CD4-positive, alpha-beta T cell treated with Interleukin-15 for 4 hours (primary cell): ENCODE results near the gene UNG.
"Not testable (repeated sequence)": the region's sequence is repeated elsewhere in the genome, so short reads cannot be mapped to it uniquely, and the experiment has no call there.

Experiments
- DNase-seq: peaks from one replicate; pipeline ENCODE4 v3.0.0-alpha.2; 2020; ENCODE audit warnings: low spot score

Gene UNG

GRCh38 chr12:109097435-109098182 lies at the start of gene UNG:
UNG (plus strand) TSS chr12:109097597; CDS start chr12:109097680, 83 bp downstream.
- DNase-seq = peak; percentile 98

DNA sequence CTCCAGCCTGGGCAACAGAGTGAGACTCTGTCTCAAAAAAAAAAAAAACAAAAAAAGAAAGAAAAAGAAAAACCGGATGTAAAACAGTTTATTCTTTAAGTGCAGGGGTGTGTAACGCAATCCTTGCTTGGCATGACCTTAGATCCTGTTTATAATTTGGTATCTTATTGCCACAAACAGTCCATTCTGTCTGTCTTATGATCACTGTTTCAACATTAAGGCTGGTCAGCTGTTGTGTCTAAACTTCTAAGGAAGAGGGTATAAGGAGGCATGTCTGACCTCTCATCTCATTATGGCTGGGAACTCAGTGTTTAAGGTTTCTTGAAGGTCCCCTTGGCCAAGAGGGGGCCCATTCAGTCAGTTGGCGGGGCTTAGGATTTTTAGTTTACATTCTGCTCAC lies 48.7 kb upstream of the UNG start:
- DNase-seq = not testable (repeated sequence)

DNA sequence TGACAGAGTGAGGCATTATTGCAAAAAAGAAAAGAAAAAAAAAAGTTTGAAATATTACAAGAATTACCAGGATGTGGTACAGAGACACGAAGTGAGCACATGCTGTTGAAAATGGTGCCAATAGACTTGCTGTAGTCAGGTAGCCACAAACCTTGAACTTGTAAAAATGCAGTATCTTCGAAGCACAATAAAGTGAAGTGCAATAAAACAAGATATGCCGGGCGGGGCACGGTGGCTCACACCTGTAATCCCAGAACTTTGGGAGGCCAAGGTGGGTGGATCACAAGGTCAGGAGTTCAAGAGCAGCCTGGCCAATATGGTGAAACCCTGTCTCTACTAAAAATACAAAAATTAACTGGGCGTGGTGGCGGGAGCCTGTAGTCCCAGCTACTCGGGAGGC lies 47.6 kb upstream of the UNG start:
- DNase-seq = not testable (repeated sequence)

- DNase-seq = no peak
These were observed 45.3 kb upstream of the UNG start for GRCh38 chr12:109052097-109052413.

- peak; percentile 85 for DNase-seq
These were observed 44.7 kb upstream of the UNG start, which contains the start of gene USP30 for GRCh38 chr12:109052414-109053323. USP30 (plus strand) TSS chr12:109052576; CDS start chr12:109052679, 103 bp downstream.

DNA sequence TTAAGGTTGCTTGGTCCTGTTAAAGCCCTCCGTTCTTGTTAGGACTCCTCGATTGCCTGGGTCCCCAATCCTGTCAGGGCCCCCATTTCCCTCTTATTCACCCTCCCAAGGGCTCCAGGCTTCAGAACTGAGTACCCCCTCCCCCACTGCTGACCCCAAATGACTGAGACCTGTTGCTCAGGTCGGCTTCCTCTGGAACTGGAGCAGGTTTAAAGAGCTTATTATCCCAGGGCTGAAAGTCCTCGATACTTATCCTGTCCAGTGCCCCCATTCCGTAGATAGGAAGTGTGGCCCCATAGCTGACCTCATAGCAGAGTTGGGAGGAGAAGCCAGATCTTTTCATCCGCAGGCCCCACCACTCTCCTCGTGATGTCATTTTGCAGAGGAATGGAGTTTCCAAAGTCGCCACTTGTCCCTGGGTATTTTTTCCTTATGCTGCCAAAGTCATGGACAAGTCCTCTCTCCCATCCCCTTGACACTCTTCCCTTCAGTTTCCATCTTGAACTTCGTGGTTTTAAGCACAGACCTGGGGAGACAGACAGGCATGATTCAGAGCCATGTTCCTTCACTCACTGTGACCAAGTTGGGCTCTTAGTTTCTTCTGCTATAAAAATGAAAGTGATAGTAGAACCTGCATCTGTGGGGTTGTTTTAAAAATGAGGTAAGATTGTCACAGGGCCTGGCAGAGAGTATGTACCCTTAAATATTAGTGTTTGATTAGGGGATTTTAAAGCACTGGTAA lies 43.8 kb upstream of the UNG start:
- peak; percentile 65 for DNase-seq

DNA sequence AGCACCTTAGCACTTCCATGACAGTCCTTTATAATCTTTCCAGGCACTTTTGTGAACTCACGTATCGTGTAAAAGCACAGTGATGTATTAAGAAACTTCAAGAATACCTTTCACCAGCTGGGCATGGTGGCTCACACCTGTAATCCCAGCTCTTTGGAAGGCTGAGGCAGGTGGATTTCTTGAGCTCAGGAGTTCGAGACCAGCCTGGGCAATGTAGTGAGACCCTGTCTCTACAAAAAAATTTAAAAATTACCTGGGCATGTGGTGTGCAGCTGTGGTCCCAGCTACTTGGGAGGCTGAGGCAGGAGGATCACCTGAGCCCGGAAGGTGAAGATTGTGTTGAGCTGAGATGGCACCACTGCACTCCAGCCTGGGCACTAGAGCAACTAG lies 43.3 kb upstream of the UNG start:
- not testable (repeated sequence) for DNase-seq

GRCh38 chr12:109054520-109054919 lies 42.9 kb upstream of the UNG start:
- DNase-seq = no peak

- no peak for DNase-seq
These were observed 40.5 kb upstream of the UNG start for GRCh38 chr12:109056891-109057290.

- DNase-seq = no peak
These were observed 40.0 kb upstream of the UNG start for GRCh38 chr12:109057376-109057775.

- DNase-seq = no peak
These were observed 38.6 kb upstream of the UNG start for GRCh38 chr12:109058773-109059172.

DNA sequence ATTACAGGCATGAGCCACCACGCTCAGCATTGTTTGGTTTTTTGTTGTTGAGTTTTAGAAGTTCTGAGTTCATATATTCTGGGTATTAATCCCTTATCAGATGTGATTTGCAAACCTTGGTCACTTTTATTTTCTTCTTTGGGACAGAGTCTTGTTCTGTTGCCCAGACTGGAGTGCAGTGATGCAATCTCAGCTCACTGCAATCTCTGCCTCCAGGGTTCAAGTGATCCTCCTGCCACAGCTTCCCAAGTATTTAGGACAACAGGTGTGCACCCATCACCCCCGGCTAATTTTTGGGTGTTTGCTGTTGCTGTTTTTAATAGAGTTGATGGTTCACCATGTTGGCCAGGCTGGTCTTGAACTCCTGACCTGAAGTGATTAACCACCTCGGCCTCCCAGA lies 33.3 kb upstream of the UNG start:
- DNase-seq = no peak

GRCh38 chr12:109065154-109065852 lies 32.1 kb upstream of the UNG start:
- no peak for DNase-seq

DNA sequence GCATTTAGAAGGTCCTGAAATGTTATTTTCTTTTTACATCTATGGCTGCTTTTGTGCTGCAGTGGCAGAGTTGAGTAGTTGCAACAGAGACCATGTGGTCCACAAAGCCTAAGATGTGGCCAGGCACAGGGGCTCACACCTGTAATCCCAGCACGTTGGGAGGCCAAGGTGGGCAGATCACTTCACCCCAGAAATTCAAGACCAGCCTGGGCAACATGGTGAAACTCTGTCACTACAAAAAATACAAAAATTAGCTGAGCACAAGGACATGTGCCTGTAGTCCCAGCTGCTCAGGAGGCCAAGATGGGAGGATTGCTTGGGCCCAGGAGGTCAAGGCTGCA lies 31.6 kb upstream of the UNG start:
- DNase-seq = no peak

DNA sequence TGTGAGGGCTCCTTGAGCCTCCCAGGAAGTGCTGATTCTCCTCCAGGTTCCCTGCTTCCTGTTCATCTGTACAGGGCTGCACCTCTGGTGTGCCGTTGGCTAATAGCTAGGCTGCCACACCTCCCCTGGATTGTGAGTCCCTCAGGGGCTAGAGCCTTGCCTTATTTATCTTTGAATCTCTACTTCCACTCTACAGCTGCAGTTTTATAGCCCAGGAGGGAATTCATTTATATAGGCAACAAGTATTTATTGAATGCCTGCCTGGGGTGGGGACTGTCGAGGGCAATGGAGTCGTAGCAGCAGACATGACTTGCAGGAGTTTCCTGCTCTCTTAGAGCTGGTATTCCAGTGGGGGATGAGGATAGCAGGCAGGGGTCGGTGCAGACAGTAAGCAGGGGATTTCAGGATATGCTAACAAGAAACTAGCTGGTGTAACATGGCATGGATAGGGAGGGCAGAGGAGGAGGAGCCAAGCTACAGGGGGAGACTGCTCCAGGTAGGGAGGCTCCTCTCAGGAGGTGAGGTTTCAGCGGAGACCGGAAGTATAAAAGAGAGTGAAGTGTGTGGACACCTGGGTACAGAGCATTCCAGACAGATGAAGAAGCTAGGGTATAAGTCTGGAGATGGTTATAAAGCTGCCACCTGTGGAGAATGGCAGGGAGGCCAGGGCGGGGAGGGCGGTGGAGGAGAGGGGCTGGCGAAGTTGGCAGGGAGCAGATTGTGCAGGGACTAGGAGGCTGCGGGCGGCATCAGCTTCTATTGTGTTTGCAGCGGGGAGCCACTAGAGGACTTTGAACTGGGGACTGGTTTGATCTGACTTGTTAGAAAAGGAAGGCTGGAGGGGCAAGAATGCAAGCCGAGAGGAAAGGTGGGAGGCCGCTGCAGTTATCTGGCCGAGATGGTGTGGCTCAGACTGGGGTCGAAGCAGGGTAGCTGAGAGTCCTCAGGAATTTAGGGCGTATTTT lies 27.8 kb upstream of the UNG start:
- no peak for DNase-seq

GRCh38 chr12:109074866-109075265 lies 22.5 kb upstream of the UNG start:
- no peak for DNase-seq

DNA sequence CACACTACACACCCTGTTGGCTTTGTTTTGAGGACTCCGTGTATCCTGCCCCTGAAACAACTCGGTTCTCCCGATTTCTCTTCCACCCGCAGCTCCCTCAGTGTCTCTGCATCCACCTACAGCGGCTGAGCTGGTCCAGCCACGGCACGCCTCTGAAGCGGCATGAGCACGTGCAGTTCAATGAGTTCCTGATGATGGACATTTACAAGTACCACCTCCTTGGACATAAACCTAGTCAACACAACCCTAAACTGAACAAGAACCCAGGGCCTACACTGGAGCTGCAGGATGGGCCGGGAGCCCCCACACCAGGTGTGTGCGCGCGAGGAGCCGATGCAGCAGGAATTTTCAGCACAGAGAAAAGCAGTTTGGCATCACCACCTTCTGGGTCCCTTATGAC lies 14.6 kb upstream of the UNG start:
- DNase-seq = no peak

GRCh38 chr12:109084425-109084824 lies 13.0 kb upstream of the UNG start:
- no peak for DNase-seq

GRCh38 chr12:109085590-109085989 lies 11.8 kb upstream of the UNG start:
- DNase-seq = no peak

GRCh38 chr12:109087250-109087649 lies 10.1 kb upstream of the UNG start:
- DNase-seq = no peak

GRCh38 chr12:109088818-109089217 lies 8.6 kb upstream of the UNG start:
- DNase-seq = no peak
